H9 (cell line): Measurements from ENCODE around the gene ZNF101. TPM values are rescaled to one million over a fixed set of nuclear protein-coding genes. Genes with fewer than 3 reads are reported as not detected.

Source experiments
- DNase-seq: peaks from one replicate; pipeline ENCODE4 v3.0.0-alpha.2; 2017
- H2AFZ ChIP-seq: one replicate; pipeline ENCODE4 v1.6.1; 2013; ENCODE audit warnings: mild to moderate bottlenecking, low read length, control low read depth, moderate library complexity
- H2AK5ac ChIP-seq: 2 replicates; pipeline ENCODE4 v1.6.1; 2013; ENCODE audit warnings: low read length, control low read depth, mixed read lengths; ENCODE audit not compliant: insufficient read length
- H2BK120ac ChIP-seq: one replicate; pipeline ENCODE4 v1.6.1; 2013; ENCODE audit warnings: low read depth, mild to moderate bottlenecking, low read length, control low read depth, inconsistent platforms; ENCODE audit not compliant: poor library complexity, severe bottlenecking
- H2BK12ac ChIP-seq: 2 replicates; pipeline ENCODE4 v1.6.1; 2013; ENCODE audit warnings: low read length, control low read depth, mixed read lengths, low read depth; ENCODE audit not compliant: insufficient read length
- H2BK15ac ChIP-seq: 2 replicates; pipeline ENCODE4 v1.6.1; 2013; ENCODE audit warnings: low read depth, low read length, control low read depth
- H2BK20ac ChIP-seq: one replicate; pipeline ENCODE4 v1.6.1; 2013; ENCODE audit warnings: low read depth, mild to moderate bottlenecking, low read length, control low read depth, inconsistent platforms; ENCODE audit not compliant: poor library complexity, severe bottlenecking
- H2BK5ac ChIP-seq: 2 replicates; pipeline ENCODE4 v1.6.1; 2013; ENCODE audit warnings: low read length, control low read depth, mixed read lengths; ENCODE audit not compliant: insufficient read length
- H3K14ac ChIP-seq: 2 replicates; pipeline ENCODE4 v1.6.1; 2013; ENCODE audit warnings: low read length, control low read depth; ENCODE audit not compliant: insufficient read depth
- H3K18ac ChIP-seq: 2 replicates; pipeline ENCODE4 v1.6.1; 2013; ENCODE audit warnings: low read depth, mild to moderate bottlenecking, mixed read lengths, low read length, control low read depth; ENCODE audit not compliant: insufficient read length
- H3K23ac ChIP-seq: 2 replicates; pipeline ENCODE4 v1.6.1; 2013; ENCODE audit warnings: low read length, control low read depth, mixed read lengths, low read depth; ENCODE audit not compliant: insufficient read length
- H3K23me2 ChIP-seq: 2 replicates; pipeline ENCODE4 v1.6.1; 2013; ENCODE audit warnings: low read depth, mild to moderate bottlenecking, mixed read lengths, low read length, control low read depth; ENCODE audit not compliant: insufficient read length, poor library complexity, severe bottlenecking
- H3K27ac ChIP-seq: 2 replicates; pipeline ENCODE4 v1.5.1; 2013; ENCODE audit warnings: low read length, control low read depth, mixed read lengths, low read depth; ENCODE audit not compliant: insufficient read length
- H3K27me3 ChIP-seq: 2 replicates; pipeline ENCODE4 v1.6.1; 2013; ENCODE audit warnings: low read length, control low read depth, inconsistent platforms; ENCODE audit not compliant: insufficient read depth
- H3K4ac ChIP-seq: 2 replicates; pipeline ENCODE4 v1.6.1; 2013; ENCODE audit warnings: low read depth, mild to moderate bottlenecking, control low read depth, inconsistent platforms, low read length, moderate library complexity
- H3K4me1 ChIP-seq: 2 replicates; pipeline ENCODE4 v1.6.1; 2013; ENCODE audit warnings: low read length, control low read depth, inconsistent platforms; ENCODE audit not compliant: insufficient read depth
- H3K4me2 ChIP-seq: 2 replicates; pipeline ENCODE4 v1.6.1; 2013; ENCODE audit warnings: low read length, control low read depth, mixed read lengths; ENCODE audit not compliant: insufficient read length, insufficient read depth
- H3K56ac ChIP-seq: 2 replicates; pipeline ENCODE4 v1.6.1; 2013; ENCODE audit warnings: low read depth, mild to moderate bottlenecking, mixed read lengths, low read length, control low read depth; ENCODE audit not compliant: insufficient read length
- H3K79me1 ChIP-seq: 2 replicates; pipeline ENCODE4 v1.6.1; 2013; ENCODE audit warnings: low read depth, mild to moderate bottlenecking, moderate library complexity, low read length, control low read depth, inconsistent platforms; ENCODE audit not compliant: insufficient read depth, poor library complexity, severe bottlenecking
- H3K79me2 ChIP-seq: 2 replicates; pipeline ENCODE4 v1.6.1; 2013; ENCODE audit warnings: low read length, control low read depth, inconsistent platforms; ENCODE audit not compliant: insufficient read depth
- H3K9ac ChIP-seq: 2 replicates; pipeline ENCODE4 v1.6.1; 2013; ENCODE audit warnings: low read length, control low read depth, mixed read lengths; ENCODE audit not compliant: insufficient read length; ENCODE audit errors: extremely low read depth
- H3K9me3 ChIP-seq: one replicate; pipeline ENCODE4 v1.6.1; 2013; ENCODE audit warnings: low read depth, low read length, inconsistent platforms; ENCODE audit not compliant: control insufficient read depth
- H3T11ph ChIP-seq: one replicate; pipeline ENCODE4 v1.6.1; 2013; ENCODE audit warnings: mild to moderate bottlenecking, low read length, control low read depth, inconsistent platforms
- H4K20me1 ChIP-seq: one replicate; pipeline ENCODE4 v1.6.1; 2013; ENCODE audit not compliant: control insufficient read depth, insufficient read length, insufficient read depth
- H4K5ac ChIP-seq: 2 replicates; pipeline ENCODE4 v1.6.1; 2013; ENCODE audit warnings: low read depth, mild to moderate bottlenecking, mixed read lengths, low read length, control low read depth; ENCODE audit not compliant: insufficient read length
- H4K8ac ChIP-seq: replicated peaks from 2 replicates; pipeline ENCODE4 v1.6.1; 2013; ENCODE audit warnings: low read length, control low read depth, mixed read lengths, low read depth; ENCODE audit not compliant: insufficient read length
- H4K91ac ChIP-seq: 2 replicates; pipeline ENCODE4 v1.6.1; 2013; ENCODE audit warnings: low read depth, mild to moderate bottlenecking, moderate library complexity, mixed read lengths, low read length, control low read depth; ENCODE audit not compliant: insufficient read length
- H3K27ac Mint-ChIP-seq, 3 experiments: 2 replicates in 2 of 3; 3 replicates in 1 of 3; pipeline ENCODE4 v1.8.0; 2020 to 2021; ENCODE audit warnings: mixed read lengths in 3 of 3, mild to moderate bottlenecking in 1 of 3, moderate library complexity in 1 of 3
- H3K27me3 Mint-ChIP-seq: 2 replicates; pipeline ENCODE4 v1.8.0; 2021; ENCODE audit warnings: low read depth, mild to moderate bottlenecking, moderate library complexity, mixed read lengths
- H3K36me3 Mint-ChIP-seq, 3 experiments: 2 replicates in 2 of 3; 3 replicates in 1 of 3; pipeline ENCODE4 v1.8.0; 2020 to 2021; ENCODE audit warnings: low read depth in 3 of 3, mixed read lengths in 3 of 3; ENCODE audit not compliant: insufficient read depth in 1 of 3
- H3K4me1 Mint-ChIP-seq, 2 experiments: 2 replicates each; pipeline ENCODE4 v1.8.0; 2020; ENCODE audit warnings: mixed read lengths in 2 of 2
- H3K4me3 Mint-ChIP-seq, 2 experiments: 2 replicates in 1 of 2; 3 replicates in 1 of 2; pipeline ENCODE4 v1.8.0; 2020 to 2021; ENCODE audit warnings: mild to moderate bottlenecking in 2 of 2, mixed read lengths in 2 of 2, moderate library complexity in 1 of 2
- H3K9me3 Mint-ChIP-seq, 2 experiments: 2 replicates in 1 of 2; 3 replicates in 1 of 2; pipeline ENCODE4 v1.8.0; 2020; ENCODE audit warnings: mild to moderate bottlenecking in 2 of 2, mixed read lengths in 2 of 2, moderate library complexity in 1 of 2
- CTCF ChIP-seq: fragments of 200-600 bp; sonication (generic); conservative IDR thresholded peaks from 3 replicates; pipeline ENCODE4 v1.8.0; 2021; ENCODE audit warnings: antibody characterized with exemption, mild to moderate bottlenecking
- WGBS: extraction: QIAGEN DNeasy Blood & Tissue Kit; methylation state at CpG from one replicate; pipeline ENCODE4 v1.1.7; 2013; ENCODE audit warnings: missing lambda C conversion rate, low lambda C conversion rate, mixed read lengths; ENCODE audit not compliant: insufficient read length; ENCODE audit errors: extremely low coverage; 5-methylcytosine and 5-hydroxymethylcytosine counted together
- total RNA-seq: library from RNA; stranded (reverse); gene quantifications from 2 replicates; pipeline ENCODE4 v1.2.1, GENCODE V29; 2021

The ZNF101 gene
- total RNA-seq, 1 experiment from 2014 or later, result 46.9 TPM

GRCh38 chr19:19627621-19628500, 40.8 kb upstream of the ZNF101 start, which contains the start of gene LPAR2:
Gene LPAR2 (minus strand): TSS chr19:19628220. CDS start chr19:19627275, 945 bp downstream.
- H2BK15ac ChIP-seq, result no peak within 1 kb of the TSS
- H3K9me3 ChIP-seq, result no peaks in the 10 kb centered on the region
- no CpG with 5 or more reads among the region's 87 CpGs for WGBS
- peak within 1 kb of the TSS; percentile 96 to 97 (median 96) for H3K27ac Mint-ChIP-seq
- no peak within 1 kb of the TSS for H2AFZ ChIP-seq
- no peak within 1 kb of the TSS; the same call in 1 of the 2 replicates for H3K4ac ChIP-seq
- H4K5ac ChIP-seq, result no peak within 1 kb of the TSS
- H3K23ac ChIP-seq, result no peak within 1 kb of the TSS
- H3K18ac ChIP-seq, result peak within 1 kb of the TSS; percentile 91
- peaks cover 3% of the 10 kb centered on the region; the same call in 1 of the 2 replicates for H3K4me1 ChIP-seq
- H3K9me3 Mint-ChIP-seq, result no peaks in the 10 kb centered on the region
- H3K27me3 Mint-ChIP-seq, result peaks cover 3% of the 10 kb centered on the region; the same call in 1 of the 2 replicates
- no peak within 1 kb of the TSS for H2BK20ac ChIP-seq
- H3K27ac ChIP-seq, result no peak within 1 kb of the TSS
- no peak within 1 kb of the TSS for H3T11ph ChIP-seq
- H3K56ac ChIP-seq, result no peak within 1 kb of the TSS
- TF ChIP-seq CTCF, result no peak; the same call in 2 of the 3 replicates
- peaks cover 16 to 20% of the 10 kb centered on the region in 2 experiments for H3K4me1 Mint-ChIP-seq
- H4K20me1 ChIP-seq, result peaks cover 2% of the 10 kb centered on the region
- H3K79me2 ChIP-seq, result peaks cover 2% of the 10 kb centered on the region; the same call in 1 of the 2 replicates
- H3K36me3 Mint-ChIP-seq, result peaks cover 18 to 35% (median 33%) of the 10 kb centered on the region in 3 experiments; a peak in 6 of 7 replicates
- H3K79me1 ChIP-seq, result no peaks in the 10 kb centered on the region
- H2BK12ac ChIP-seq, result no peak within 1 kb of the TSS
- H3K23me2 ChIP-seq, result peaks cover 10% of the 10 kb centered on the region
- H3K4me3 Mint-ChIP-seq, result peak within 1 kb of the TSS; percentile 87 to 98
- DNase-seq, result peak; percentile 78
- peak within 1 kb of the TSS; percentile 83; the same call in 1 of the 2 replicates for H3K14ac ChIP-seq
- no peak within 1 kb of the TSS for H4K8ac ChIP-seq
- no peak within 1 kb of the TSS for H2AK5ac ChIP-seq
- peak within 1 kb of the TSS; percentile 52 for H2BK120ac ChIP-seq
- H4K91ac ChIP-seq, result no peak within 1 kb of the TSS
- H3K4me2 ChIP-seq, result peak within 1 kb of the TSS; percentile 68
- H3K27me3 ChIP-seq, result no peaks in the 10 kb centered on the region
- H2BK5ac ChIP-seq, result no peak within 1 kb of the TSS
- H3K9ac ChIP-seq, result peak within 1 kb of the TSS; percentile 32
